ENCODE measurements around the gene C2CD2.

DNA sequence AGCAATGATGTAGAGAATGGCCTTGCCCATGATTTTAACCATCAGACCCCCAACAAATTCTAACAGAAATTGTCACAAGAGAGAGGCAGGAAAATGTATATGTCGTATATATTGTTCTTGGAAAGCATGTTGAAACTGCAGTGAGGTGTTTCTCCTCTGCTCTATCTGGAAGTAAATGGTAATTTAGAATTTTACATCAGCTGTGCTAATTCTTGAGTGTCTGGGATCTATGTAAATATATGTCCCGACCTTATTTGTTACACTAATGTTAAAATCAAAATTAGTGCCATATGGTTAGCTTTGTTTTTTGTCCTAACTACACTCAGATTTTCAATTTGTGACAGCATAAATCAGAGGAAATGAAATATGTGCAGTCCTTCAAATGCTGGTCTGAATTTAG is 35.9 kb upstream of the C2CD2 start:
- TF ChIP-seq, protein P1, sequence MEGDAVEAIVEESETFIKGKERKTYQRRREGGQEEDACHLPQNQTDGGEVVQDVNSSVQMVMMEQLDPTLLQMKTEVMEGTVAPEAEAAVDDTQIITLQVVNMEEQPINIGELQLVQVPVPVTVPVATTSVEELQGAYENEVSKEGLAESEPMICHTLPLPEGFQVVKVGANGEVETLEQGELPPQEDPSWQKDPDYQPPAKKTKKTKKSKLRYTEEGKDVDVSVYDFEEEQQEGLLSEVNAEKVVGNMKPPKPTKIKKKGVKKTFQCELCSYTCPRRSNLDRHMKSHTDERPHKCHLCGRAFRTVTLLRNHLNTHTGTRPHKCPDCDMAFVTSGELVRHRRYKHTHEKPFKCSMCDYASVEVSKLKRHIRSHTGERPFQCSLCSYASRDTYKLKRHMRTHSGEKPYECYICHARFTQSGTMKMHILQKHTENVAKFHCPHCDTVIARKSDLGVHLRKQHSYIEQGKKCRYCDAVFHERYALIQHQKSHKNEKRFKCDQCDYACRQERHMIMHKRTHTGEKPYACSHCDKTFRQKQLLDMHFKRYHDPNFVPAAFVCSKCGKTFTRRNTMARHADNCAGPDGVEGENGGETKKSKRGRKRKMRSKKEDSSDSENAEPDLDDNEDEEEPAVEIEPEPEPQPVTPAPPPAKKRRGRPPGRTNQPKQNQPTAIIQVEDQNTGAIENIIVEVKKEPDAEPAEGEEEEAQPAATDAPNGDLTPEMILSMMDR (IDR thresholded peaks at IDR 0.05) = no peak
- TF ChIP-seq POLR2A (IDR thresholded peaks at IDR 0.05) (no peak), POLR2AphosphoS5 (IDR thresholded peaks at IDR 0.05) (no peak)

Measured in prostate gland (tissue), 2 donors.